ENCODE measurements around the gene TADA1.
"Not testable (repeated sequence)": the region's sequence is repeated elsewhere in the genome, so short reads cannot be mapped to it uniquely, and the experiment has no call there.

TADA1 gene

DNA sequence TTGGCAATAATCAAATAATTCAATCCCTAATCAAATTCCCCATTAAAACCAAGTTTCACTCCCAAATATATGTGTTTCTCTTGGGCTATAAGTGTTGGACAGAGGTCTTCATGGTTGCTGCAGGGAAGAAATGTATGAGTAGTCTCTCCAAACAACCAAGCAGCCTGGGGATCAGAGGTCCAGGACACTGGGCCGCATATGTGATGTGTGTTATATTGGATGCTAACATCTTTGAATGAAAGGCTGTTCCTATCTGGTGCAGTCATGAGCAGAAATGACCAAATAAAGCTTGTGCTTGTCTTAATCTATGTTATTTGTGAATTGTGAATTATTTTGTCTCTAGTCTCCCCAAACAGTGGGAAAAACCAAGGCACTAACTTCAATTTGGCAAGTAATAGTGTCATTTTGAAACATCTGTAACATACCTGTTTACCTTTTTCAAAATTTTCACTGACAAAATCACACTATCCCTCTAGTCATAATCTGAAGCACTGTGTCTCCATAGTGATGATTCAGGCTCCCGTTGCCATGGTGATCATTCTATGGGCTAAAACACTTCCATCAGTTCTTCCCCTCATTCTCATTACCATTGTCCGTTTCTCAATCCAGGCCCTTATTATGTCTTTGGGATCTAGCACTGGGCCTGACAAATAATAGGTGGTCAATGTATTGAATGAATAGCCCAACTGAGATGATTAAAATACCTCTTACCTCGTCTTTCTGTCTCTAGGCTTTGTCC is 12.5 kb upstream of the TADA1 start:
- DNase-seq = no peak

- DNase-seq = no peak
Measured at GRCh38 chr1:166884971-166885370, 8.9 kb upstream of the TADA1 start.

GRCh38 chr1:166884040-166884642 is 8.1 kb upstream of the TADA1 start:
- DNase-seq = peak; percentile 77

DNA sequence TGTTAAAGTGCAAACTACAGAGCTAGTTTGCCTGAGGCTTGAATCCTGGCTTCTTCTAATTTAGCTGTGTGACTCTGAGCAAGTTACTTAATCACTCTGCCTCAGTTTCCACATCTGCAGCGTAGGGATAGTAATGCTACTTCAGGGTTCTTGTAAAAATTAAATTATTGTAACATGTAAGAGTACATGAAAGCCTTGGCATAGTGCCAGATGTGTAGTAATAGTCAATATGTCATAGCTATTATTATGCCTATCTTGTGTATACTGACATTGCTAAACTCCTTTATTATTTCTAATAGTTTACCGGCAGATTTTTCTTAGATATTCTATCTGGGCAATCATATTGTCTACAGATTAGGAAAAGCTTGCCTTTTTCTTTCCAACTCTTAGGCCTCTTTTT is 6.8 kb upstream of the TADA1 start:
- no peak for DNase-seq

GRCh38 chr1:166878173-166878917 is 2.3 kb upstream of the TADA1 start:
- DNase-seq = not testable (repeated sequence)

GRCh38 chr1:166876540-166876838 is 425 bp upstream of the TADA1 start:
- no peak for DNase-seq

- DNase-seq = no peak
Measured at GRCh38 chr1:166875302-166875733, 746 bp downstream of the TADA1 start.

- no peak for DNase-seq
Measured at GRCh38 chr1:166874464-166874863, 1.6 kb downstream of the TADA1 start.

GRCh38 chr1:166870584-166870983 is 5.5 kb downstream of the TADA1 start:
- DNase-seq = no peak

- DNase-seq = no peak
Measured at GRCh38 chr1:166869318-166870099, 6.6 kb downstream of the TADA1 start.

DNA sequence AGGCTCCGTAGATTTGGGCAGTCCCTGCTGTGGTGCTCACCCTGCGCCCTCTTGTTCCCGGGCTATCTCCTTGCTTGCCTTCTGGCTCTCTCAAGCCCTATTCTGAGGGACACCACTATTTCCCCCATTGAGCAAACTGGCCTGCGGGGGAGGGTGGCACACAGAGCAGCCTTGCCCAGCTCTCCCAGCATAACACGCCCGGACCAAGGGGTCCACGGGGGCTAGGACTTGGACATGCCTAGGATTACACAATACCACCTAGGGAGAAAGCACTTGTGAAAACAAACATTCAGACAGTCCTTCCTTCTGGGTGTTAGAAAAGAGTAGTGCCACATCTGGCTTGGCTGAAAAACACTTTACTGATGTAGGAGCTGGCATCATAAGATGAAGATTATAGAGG is 7.4 kb downstream of the TADA1 start:
- no peak for DNase-seq

GRCh38 chr1:166865926-166866325 is 10.1 kb downstream of the TADA1 start:
- DNase-seq = no peak

GRCh38 chr1:166859597-166859996 is 16.5 kb downstream of the TADA1 start:
- DNase-seq = no peak

DNA sequence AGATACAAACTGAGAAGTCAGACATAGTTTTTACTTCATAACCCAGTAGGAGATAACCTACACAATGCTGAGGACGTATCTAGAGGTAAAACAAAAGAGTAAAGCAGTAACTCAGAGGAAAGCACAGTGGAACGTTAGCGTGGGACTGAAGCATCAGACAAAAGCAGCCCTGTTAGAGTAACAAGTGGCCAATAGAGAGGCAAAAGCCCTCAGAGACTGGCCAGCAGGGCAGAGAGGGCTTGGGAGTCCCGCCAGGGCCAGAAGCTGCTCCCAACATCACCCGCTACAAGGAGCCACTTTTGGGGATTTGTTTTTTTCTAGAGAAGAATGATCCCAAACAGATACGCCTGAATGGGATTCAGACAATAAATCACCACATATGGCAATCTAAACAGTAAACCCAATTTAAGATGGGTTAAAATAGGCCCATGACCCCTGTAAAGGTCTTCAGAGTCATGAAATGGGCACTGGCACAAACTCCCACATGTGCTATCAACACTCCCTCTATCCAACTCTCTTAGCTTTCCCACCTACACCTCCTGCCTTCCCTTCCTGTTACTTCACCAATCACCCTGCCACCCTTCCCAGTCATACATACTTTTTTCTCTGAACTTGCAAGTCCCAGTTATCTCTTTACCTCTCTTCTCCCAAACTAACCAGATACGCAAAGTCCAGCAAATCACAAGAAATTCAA is 17.2 kb downstream of the TADA1 start:
- no peak for DNase-seq

- no peak for DNase-seq
Measured at GRCh38 chr1:166857995-166858394, 18.1 kb downstream of the TADA1 start.

- no peak for DNase-seq
Measured at GRCh38 chr1:166855558-166855957, 20.5 kb downstream of the TADA1 start.

DNA sequence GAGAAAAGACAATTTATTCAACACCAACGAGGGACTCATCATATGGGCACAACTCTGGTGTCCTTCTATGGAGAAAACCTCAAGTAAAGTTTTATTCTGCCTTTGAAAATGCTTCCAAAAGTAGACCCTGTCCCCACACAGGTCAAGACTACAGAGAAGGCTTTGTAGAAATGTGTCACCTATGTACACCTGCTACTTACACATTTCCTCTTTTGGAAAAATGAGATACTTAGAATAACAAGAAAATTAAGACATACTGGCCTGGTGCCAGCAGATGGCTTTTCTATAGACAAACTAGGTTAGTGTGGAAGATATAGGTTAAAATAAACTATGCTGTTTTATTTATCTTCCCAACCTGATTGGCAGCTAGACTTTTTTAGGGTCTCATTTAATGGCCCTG is 23.1 kb downstream of the TADA1 start:
- DNase-seq = no peak

- DNase-seq = no peak
Measured at GRCh38 chr1:166849135-166849534, 26.9 kb downstream of the TADA1 start.

- no peak for DNase-seq
Measured at GRCh38 chr1:166848193-166848592, 27.9 kb downstream of the TADA1 start.

- DNase-seq = no peak
Measured at GRCh38 chr1:166844791-166845190, 31.3 kb downstream of the TADA1 start.

- no peak for DNase-seq
Measured at GRCh38 chr1:166843769-166844596, 32.1 kb downstream of the TADA1 start.

GRCh38 chr1:166843322-166843721 is 32.7 kb downstream of the TADA1 start:
- no peak for DNase-seq
